DOHH2 (cell line): ENCODE measurements around the gene SDHAF4.

Experiments used
- H3F3A ChIP-seq: fragments of 200-600 bp; sonication (generic), shearing (Covaris generic); 2 replicates; pipeline ENCODE4 v1.6.0; 2016; ENCODE audit warnings: antibody characterized with exemption, mild to moderate bottlenecking; ENCODE audit not compliant: control insufficient read depth, insufficient read depth
- H3K27ac ChIP-seq: fragments of 200-600 bp; sonication (generic); 2 replicates; pipeline ENCODE4 v1.5.1; 2014; ENCODE audit warnings: low read depth, mild to moderate bottlenecking, low read length, moderate library complexity
- H3K27me3 ChIP-seq: fragments of 200-600 bp; sonication (generic); 2 replicates; pipeline ENCODE4 v1.6.1; 2014; ENCODE audit warnings: mild to moderate bottlenecking, low read length, mixed read lengths; ENCODE audit not compliant: control insufficient read depth
- H3K36me3 ChIP-seq: fragments of 200-600 bp; sonication (generic); 2 replicates; pipeline ENCODE4 v1.6.1; 2014; ENCODE audit warnings: mild to moderate bottlenecking, low read length, moderate library complexity, mixed read lengths; ENCODE audit not compliant: control insufficient read depth
- H3K4me1 ChIP-seq: fragments of 200-600 bp; sonication (generic); 2 replicates; pipeline ENCODE4 v1.6.1; 2014; ENCODE audit warnings: mild to moderate bottlenecking, low read length, mixed read lengths; ENCODE audit not compliant: control insufficient read depth
- H3K4me2 ChIP-seq: fragments of 200-600 bp; sonication (generic); 2 replicates; pipeline ENCODE4 v1.6.0; 2014; ENCODE audit warnings: mild to moderate bottlenecking, low read length, moderate library complexity
- H3K4me3 ChIP-seq: fragments of 200-600 bp; sonication (generic); 2 replicates; pipeline ENCODE4 v1.5.1; 2014; ENCODE audit warnings: mild to moderate bottlenecking, low read length, mixed read lengths
- H3K79me2 ChIP-seq: fragments of 200-600 bp; sonication (generic); 2 replicates; pipeline ENCODE4 v1.6.1; 2014; ENCODE audit warnings: mild to moderate bottlenecking, low read length, mixed read lengths; ENCODE audit not compliant: control insufficient read depth
- H3K9me2 ChIP-seq: fragments of 200-600 bp; sonication (generic); replicated peaks from 2 replicates; pipeline ENCODE4 v1.6.1; 2014; ENCODE audit warnings: mild to moderate bottlenecking, low read length, mixed read lengths; ENCODE audit not compliant: control insufficient read depth
- H3K9me3 ChIP-seq: fragments of 200-600 bp; sonication (generic); 2 replicates; pipeline ENCODE4 v1.6.1; 2014; ENCODE audit warnings: antibody characterized with exemption, low read length, mixed read lengths; ENCODE audit not compliant: control insufficient read depth, insufficient read depth
- H4K20me1 ChIP-seq: fragments of 200-600 bp; sonication (generic); 2 replicates; pipeline ENCODE4 v1.6.0; 2014; ENCODE audit warnings: low read depth, mild to moderate bottlenecking, antibody characterized with exemption, low read length, moderate library complexity; ENCODE audit not compliant: control insufficient read depth, insufficient read depth
- CTCF ChIP-seq: fragments of 200-600 bp; sonication (generic); IDR thresholded peaks from one replicate; pipeline ENCODE4 v1.5.1; 2014; ENCODE audit warnings: antibody characterized with exemption, mild to moderate bottlenecking, low read depth, low read length; ENCODE audit not compliant: poor library complexity, severe bottlenecking
- EZH2phosphoT487 ChIP-seq: fragments of 200-600 bp; sonication (generic); IDR thresholded peaks from 2 replicates; pipeline ENCODE4 v1.6.1; 2017; ENCODE audit warnings: borderline replicate concordance, mild to moderate bottlenecking, antibody characterized with exemption, low read length, moderate library complexity, mixed read lengths

The SDHAF4 gene

GRCh38 chr6:70524721-70525286 lies 41.9 kb upstream of the SDHAF4 start:
- no peak overlapping the region for H3K27ac ChIP-seq
- no peaks in the 10 kb centered on the region for H4K20me1 ChIP-seq
- TF ChIP-seq EZH2phosphoT487 (no peak), CTCF (no peak)
- H3K4me3 ChIP-seq, result no peak overlapping the region
- no peaks in the 10 kb centered on the region for H3K36me3 ChIP-seq
- no peaks in the 10 kb centered on the region for H3F3A ChIP-seq
- H3K4me1 ChIP-seq, result no peaks in the 10 kb centered on the region
- H3K79me2 ChIP-seq, result no peaks in the 10 kb centered on the region
- no peak overlapping the region for H3K4me2 ChIP-seq
- no peaks in the 10 kb centered on the region for H3K9me2 ChIP-seq
- H3K27me3 ChIP-seq, result no peaks in the 10 kb centered on the region
- no peaks in the 10 kb centered on the region for H3K9me3 ChIP-seq

- no peaks in the 10 kb centered on the region for H3K36me3 ChIP-seq
- no peaks in the 10 kb centered on the region for H3K79me2 ChIP-seq
- no peaks in the 10 kb centered on the region for H4K20me1 ChIP-seq
- H3K4me3 ChIP-seq, result no peak overlapping the region
- no peaks in the 10 kb centered on the region for H3F3A ChIP-seq
- no peaks in the 10 kb centered on the region for H3K27me3 ChIP-seq
- no peaks in the 10 kb centered on the region for H3K9me3 ChIP-seq
- no peaks in the 10 kb centered on the region for H3K4me1 ChIP-seq
- no peaks in the 10 kb centered on the region for H3K9me2 ChIP-seq
- H3K4me2 ChIP-seq, result no peak overlapping the region
- TF ChIP-seq EZH2phosphoT487 (no peak), CTCF (no peak)
- no peak overlapping the region for H3K27ac ChIP-seq
Measured at GRCh38 chr6:70527071-70527737, 39.5 kb upstream of the SDHAF4 start.

- Histone ChIP-seq H3K4me1 (no peaks in the 10 kb centered on the region), H4K20me1 (no peaks in the 10 kb centered on the region), H3K27ac (no peak overlapping the region), H3F3A (0 out of 2 replicates have a peak, but pooled peaks cover 5% of the 10 kb centered on the region), H3K79me2 (no peaks in the 10 kb centered on the region), H3K9me2 (no peaks in the 10 kb centered on the region), H3K4me3 (no peak overlapping the region), H3K27me3 (no peaks in the 10 kb centered on the region), H3K9me3 (no peaks in the 10 kb centered on the region), H3K36me3 (no peaks in the 10 kb centered on the region; the same call in 1 of the 2 replicates), H3K4me2 (no peak overlapping the region)
- TF ChIP-seq EZH2phosphoT487, result no peak
- TF ChIP-seq CTCF, result no peak
Measured at GRCh38 chr6:70530023-70530422, 36.7 kb upstream of the SDHAF4 start.
